ENCODE data around the gene ZFP90. TPM values are rescaled to one million over a fixed set of nuclear protein-coding genes. Genes with fewer than 3 reads are reported as not detected.

The ZFP90 gene
- 10 to 100 TPM; 22.4 to 24.3 TPM for total RNA-seq
- 24.0 TPM for polyA plus RNA-seq

GRCh38 chr16:68538880-68539701, at the start of gene ZFP90:
ZFP90 (plus strand) TSS chr16:68539291; CDS start chr16:68539793, 502 bp downstream.
- Histone ChIP-seq H3K27ac (ENCODE audit: low read depth, low read length) (peak within 1 kb of the TSS; percentile 80), H3K27me3 (ENCODE audit: insufficient read depth, low read length, poor library complexity, severe bottlenecking) (no peaks in the 10 kb centered on the region), H3K4me1 (ENCODE audit: insufficient read depth, low read length) (peaks cover 13% of the 10 kb centered on the region), H3K36me3 (ENCODE audit: insufficient read depth, low read length) (no peaks in the 10 kb centered on the region), H3K9me3 (ENCODE audit: low read length) (no peaks in the 10 kb centered on the region), H3K4me3 (ENCODE audit: low read length) (peak within 1 kb of the TSS; percentile 89)
- CTCF ChIA-PET = interaction anchor here (0.9 to 5.1 kb wide), 4 partner anchors 11 to 308 kb away, joined by 3 to 27 read pairs (median 12); no protein-coding TSS in a partner anchor
- Mint-ChIP-seq H3K4me3 (peak within 1 kb of the TSS; percentile 93 to 100 (median 99)), H3K27ac (peak within 1 kb of the TSS; percentile 96 to 100 (median 100)), H3K9me3 (no peaks in the 10 kb centered on the region), H3K36me3 (peaks cover 10 to 46% (median 19%) of the 10 kb centered on the region in 3 donors), H3K4me1 (peaks cover 22 to 34% (median 33%) of the 10 kb centered on the region in 3 donors), H3K27me3 (no peaks in the 10 kb centered on the region)
- DNase-seq = peak; percentile 76 to 87 (median 83)
- POLR2A ChIA-PET = interaction anchor here (0.5 to 1.3 kb wide), 4 partner anchors 9 to 415 kb away, joined by 3 to 5 read pairs (median 4); no protein-coding TSS in a partner anchor

GRCh38 chr16:68490358-68490757, 48.7 kb upstream of the ZFP90 start:
- H3K4me1 ChIP-seq (ENCODE audit: insufficient read depth, low read length) = no peaks in the 10 kb centered on the region

GRCh38 chr16:68490829-68491575, 48.1 kb upstream of the ZFP90 start:
- CTCF ChIA-PET = interaction anchor here (1.5 to 1.7 kb wide), 2 partner anchors 16 to 21 kb away, joined by 3 to 4 read pairs; no protein-coding TSS in a partner anchor

More at GRCh38 chr16:68490358-68490757, 48.7 kb upstream of the ZFP90 start:
- H3K9me3 Mint-ChIP-seq = no peaks in the 10 kb centered on the region
- no peaks in the 10 kb centered on the region for H3K36me3 Mint-ChIP-seq
- no peak overlapping the region for H3K27ac ChIP-seq (ENCODE audit: low read depth, low read length)
- no peaks in the 10 kb centered on the region for H3K9me3 ChIP-seq (ENCODE audit: low read length)
- H3K27me3 ChIP-seq (ENCODE audit: insufficient read depth, low read length, poor library complexity, severe bottlenecking) = no peaks in the 10 kb centered on the region
- H3K4me3 Mint-ChIP-seq = no peak overlapping the region
- ChIA-PET CTCF (interaction anchor here (1.1 to 1.7 kb wide), 4 partner anchors 17 to 22 kb away, joined by 3 to 4 read pairs (median 3); no protein-coding TSS in a partner anchor), POLR2A (no interaction called here)
- peaks cover 0 to 2% (median 0%) of the 10 kb centered on the region in 3 donors for H3K4me1 Mint-ChIP-seq
- H3K27ac Mint-ChIP-seq = no peak overlapping the region
- no peaks in the 10 kb centered on the region for H3K36me3 ChIP-seq (ENCODE audit: insufficient read depth, low read length)
- H3K4me3 ChIP-seq (ENCODE audit: low read length) = no peak overlapping the region
- H3K27me3 Mint-ChIP-seq = peaks cover 5 to 6% of the 10 kb centered on the region in 2 donors
- peak in 1 of 5 donors; percentile 7 for DNase-seq

GRCh38 chr16:68491576-68491950, 47.5 kb upstream of the ZFP90 start:
- H3K36me3 Mint-ChIP-seq = no peaks in the 10 kb centered on the region
- DNase-seq = peak in 1 of 5 donors; percentile 26
- no peaks in the 10 kb centered on the region for H3K4me1 ChIP-seq (ENCODE audit: insufficient read depth, low read length)
- no peak overlapping the region for H3K27ac ChIP-seq (ENCODE audit: low read depth, low read length)
- H3K4me1 Mint-ChIP-seq = peaks cover 0 to 2% (median 0%) of the 10 kb centered on the region in 3 donors
- no peaks in the 10 kb centered on the region for H3K27me3 ChIP-seq (ENCODE audit: insufficient read depth, low read length, poor library complexity, severe bottlenecking)
- H3K9me3 ChIP-seq (ENCODE audit: low read length) = no peaks in the 10 kb centered on the region
- POLR2A ChIA-PET = no interaction called here
- H3K4me3 Mint-ChIP-seq = no peak overlapping the region
- peaks cover 5 to 6% of the 10 kb centered on the region in 2 donors for H3K27me3 Mint-ChIP-seq
- H3K4me3 ChIP-seq (ENCODE audit: low read length) = no peak overlapping the region
- no peaks in the 10 kb centered on the region for H3K9me3 Mint-ChIP-seq
- no peak overlapping the region for H3K27ac Mint-ChIP-seq
- CTCF ChIA-PET = no interaction called here
- H3K36me3 ChIP-seq (ENCODE audit: insufficient read depth, low read length) = no peaks in the 10 kb centered on the region

More at GRCh38 chr16:68490829-68491575, 48.1 kb upstream of the ZFP90 start:
- Mint-ChIP-seq H3K27ac (no peak overlapping the region), H3K36me3 (no peaks in the 10 kb centered on the region), H3K9me3 (no peaks in the 10 kb centered on the region), H3K4me1 (peaks cover 0 to 2% (median 0%) of the 10 kb centered on the region in 3 donors), H3K27me3 (peaks cover 5 to 6% of the 10 kb centered on the region in 2 donors), H3K4me3 (no peak overlapping the region)
- peak in 1 of 5 donors; percentile 28 for DNase-seq
- POLR2A ChIA-PET = no interaction called here
- Histone ChIP-seq H3K4me3 (ENCODE audit: low read length) (no peak overlapping the region), H3K4me1 (ENCODE audit: insufficient read depth, low read length) (no peaks in the 10 kb centered on the region), H3K36me3 (ENCODE audit: insufficient read depth, low read length) (no peaks in the 10 kb centered on the region), H3K9me3 (ENCODE audit: low read length) (no peaks in the 10 kb centered on the region), H3K27ac (ENCODE audit: low read depth, low read length) (no peak overlapping the region), H3K27me3 (ENCODE audit: insufficient read depth, low read length, poor library complexity, severe bottlenecking) (no peaks in the 10 kb centered on the region)

GRCh38 chr16:68492151-68492542, 46.9 kb upstream of the ZFP90 start:
- H3K4me1 ChIP-seq (ENCODE audit: insufficient read depth, low read length) = no peaks in the 10 kb centered on the region
- no peaks in the 10 kb centered on the region for H3K9me3 ChIP-seq (ENCODE audit: low read length)
- Mint-ChIP-seq H3K9me3 (no peaks in the 10 kb centered on the region), H3K27ac (no peak overlapping the region), H3K27me3 (peaks cover 5 to 6% of the 10 kb centered on the region in 2 donors), H3K4me3 (no peak overlapping the region), H3K4me1 (no peaks in the 10 kb centered on the region), H3K36me3 (no peaks in the 10 kb centered on the region)
- DNase-seq = peak in 1 of 5 donors; percentile 26
- no peak overlapping the region for H3K4me3 ChIP-seq (ENCODE audit: low read length)
- CTCF ChIA-PET = no interaction called here
- H3K36me3 ChIP-seq (ENCODE audit: insufficient read depth, low read length) = no peaks in the 10 kb centered on the region
- no peak overlapping the region for H3K27ac ChIP-seq (ENCODE audit: low read depth, low read length)
- POLR2A ChIA-PET = no interaction called here
- no peaks in the 10 kb centered on the region for H3K27me3 ChIP-seq (ENCODE audit: insufficient read depth, low read length, poor library complexity, severe bottlenecking)

GRCh38 chr16:68492543-68493411, 46.3 kb upstream of the ZFP90 start:
- no peaks in the 10 kb centered on the region for H3K9me3 ChIP-seq (ENCODE audit: low read length)
- H3K4me1 ChIP-seq (ENCODE audit: insufficient read depth, low read length) = no peaks in the 10 kb centered on the region
- Mint-ChIP-seq H3K4me1 (no peaks in the 10 kb centered on the region), H3K9me3 (no peaks in the 10 kb centered on the region), H3K27ac (peak overlapping the region in 1 of 8 donors; percentile 63), H3K4me3 (no peak overlapping the region), H3K27me3 (peaks cover 6 to 9% of the 10 kb centered on the region in 2 donors), H3K36me3 (no peaks in the 10 kb centered on the region)
- no peaks in the 10 kb centered on the region for H3K36me3 ChIP-seq (ENCODE audit: insufficient read depth, low read length)
- no peak overlapping the region for H3K4me3 ChIP-seq (ENCODE audit: low read length)
- CTCF ChIA-PET = no interaction called here
- H3K27me3 ChIP-seq (ENCODE audit: insufficient read depth, low read length, poor library complexity, severe bottlenecking) = no peaks in the 10 kb centered on the region
- DNase-seq = peak in 1 of 5 donors; percentile 45
- H3K27ac ChIP-seq (ENCODE audit: low read depth, low read length) = no peak overlapping the region
- POLR2A ChIA-PET = no interaction called here

- peaks cover 6 to 9% of the 10 kb centered on the region in 2 donors for H3K27me3 Mint-ChIP-seq
- H3K27me3 ChIP-seq (ENCODE audit: insufficient read depth, low read length, poor library complexity, severe bottlenecking) = no peaks in the 10 kb centered on the region
- H3K4me1 ChIP-seq (ENCODE audit: insufficient read depth, low read length) = no peaks in the 10 kb centered on the region
- no peaks in the 10 kb centered on the region for H3K9me3 ChIP-seq (ENCODE audit: low read length)
- no peaks in the 10 kb centered on the region for H3K36me3 ChIP-seq (ENCODE audit: insufficient read depth, low read length)
- no peaks in the 10 kb centered on the region for H3K9me3 Mint-ChIP-seq
- no peak overlapping the region for H3K4me3 Mint-ChIP-seq
- H3K4me1 Mint-ChIP-seq = no peaks in the 10 kb centered on the region
- H3K36me3 Mint-ChIP-seq = no peaks in the 10 kb centered on the region
- POLR2A ChIA-PET = no interaction called here
- CTCF ChIA-PET = interaction anchor here (0.7 kb wide), 1 partner anchor 17 kb away, joined by 5 read pairs; no protein-coding TSS in a partner anchor
- no peak overlapping the region for H3K27ac Mint-ChIP-seq
- no peak overlapping the region for H3K4me3 ChIP-seq (ENCODE audit: low read length)
- no peak overlapping the region for H3K27ac ChIP-seq (ENCODE audit: low read depth, low read length)
- peak in 1 of 5 donors; percentile 27 for DNase-seq
These were observed 45.5 kb upstream of the ZFP90 start for GRCh38 chr16:68493412-68494070.

Data from CD8-positive, alpha-beta memory T cell (primary cell).